Measurements from ENCODE around the gene CRACDL.

DNA sequence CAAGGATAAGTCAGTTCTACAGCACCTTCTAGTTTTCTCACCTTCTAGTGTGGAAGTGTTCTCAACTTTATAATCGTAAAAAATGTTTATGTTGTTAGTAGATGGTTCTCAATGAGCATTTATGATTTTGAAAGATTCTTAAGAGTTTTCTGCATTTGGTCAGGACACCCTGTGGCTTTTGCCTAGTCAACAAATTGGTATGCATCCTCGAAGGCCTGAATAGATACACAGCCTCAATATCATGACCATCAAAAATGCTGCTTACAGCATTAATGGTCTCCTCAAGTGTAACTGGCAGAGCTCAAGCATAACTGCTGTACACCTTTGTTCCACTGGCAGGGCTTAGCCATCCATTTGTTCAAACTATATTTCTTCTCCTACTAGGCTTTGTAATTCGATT is 96.7 kb downstream of the CRACDL start:
- no peak for TF ChIP-seq GABPA (IDR thresholded peaks at IDR 0.05; ENCODE audit: low read depth)
- TF ChIP-seq, protein P1, sequence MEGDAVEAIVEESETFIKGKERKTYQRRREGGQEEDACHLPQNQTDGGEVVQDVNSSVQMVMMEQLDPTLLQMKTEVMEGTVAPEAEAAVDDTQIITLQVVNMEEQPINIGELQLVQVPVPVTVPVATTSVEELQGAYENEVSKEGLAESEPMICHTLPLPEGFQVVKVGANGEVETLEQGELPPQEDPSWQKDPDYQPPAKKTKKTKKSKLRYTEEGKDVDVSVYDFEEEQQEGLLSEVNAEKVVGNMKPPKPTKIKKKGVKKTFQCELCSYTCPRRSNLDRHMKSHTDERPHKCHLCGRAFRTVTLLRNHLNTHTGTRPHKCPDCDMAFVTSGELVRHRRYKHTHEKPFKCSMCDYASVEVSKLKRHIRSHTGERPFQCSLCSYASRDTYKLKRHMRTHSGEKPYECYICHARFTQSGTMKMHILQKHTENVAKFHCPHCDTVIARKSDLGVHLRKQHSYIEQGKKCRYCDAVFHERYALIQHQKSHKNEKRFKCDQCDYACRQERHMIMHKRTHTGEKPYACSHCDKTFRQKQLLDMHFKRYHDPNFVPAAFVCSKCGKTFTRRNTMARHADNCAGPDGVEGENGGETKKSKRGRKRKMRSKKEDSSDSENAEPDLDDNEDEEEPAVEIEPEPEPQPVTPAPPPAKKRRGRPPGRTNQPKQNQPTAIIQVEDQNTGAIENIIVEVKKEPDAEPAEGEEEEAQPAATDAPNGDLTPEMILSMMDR (IDR thresholded peaks at IDR 0.05; ENCODE audit: insufficient read depth, low read length) = no peak
